Measurements from ENCODE around the gene IFIT2.

Gene IFIT2

GRCh38 chr10:89270153-89270483 lies 31.7 kb upstream of the IFIT2 start:
- H3K4me3 ChIP-seq (ENCODE audit: low read depth, low read length) = no peak overlapping the region
- no peak for TF ChIP-seq CTCF (IDR thresholded peaks at IDR 0.05; ENCODE audit: low read depth, low read length)

GRCh38 chr10:89271532-89271931 lies 30.3 kb upstream of the IFIT2 start:
- H3K4me3 ChIP-seq (ENCODE audit: low read depth, low read length) = no peak overlapping the region
- no peak for TF ChIP-seq CTCF (IDR thresholded peaks at IDR 0.05; ENCODE audit: low read depth, low read length)

- TF ChIP-seq CTCF (IDR thresholded peaks at IDR 0.05; ENCODE audit: low read depth, low read length) = no peak
- H3K4me3 ChIP-seq (ENCODE audit: low read depth, low read length) = no peak overlapping the region
These were observed 28.2 kb upstream of the IFIT2 start for GRCh38 chr10:89273680-89274079.

- H3K4me3 ChIP-seq (ENCODE audit: low read depth, low read length) = no peak overlapping the region
- no peak for TF ChIP-seq CTCF (IDR thresholded peaks at IDR 0.05; ENCODE audit: low read depth, low read length)
These were observed 26.9 kb upstream of the IFIT2 start for GRCh38 chr10:89274928-89275327.

- no peak overlapping the region for H3K4me3 ChIP-seq (ENCODE audit: low read depth, low read length)
- no peak for TF ChIP-seq CTCF (IDR thresholded peaks at IDR 0.05; ENCODE audit: low read depth, low read length)
These were observed 26.5 kb upstream of the IFIT2 start for GRCh38 chr10:89275383-89275782.

- no peak overlapping the region for H3K4me3 ChIP-seq (ENCODE audit: low read depth, low read length)
- no peak for TF ChIP-seq CTCF (IDR thresholded peaks at IDR 0.05; ENCODE audit: low read depth, low read length)
These were observed 23.8 kb upstream of the IFIT2 start for GRCh38 chr10:89278034-89278535.

GRCh38 chr10:89278900-89279392 lies 22.9 kb upstream of the IFIT2 start:
- no peak overlapping the region for H3K4me3 ChIP-seq (ENCODE audit: low read depth, low read length)
- no peak for TF ChIP-seq CTCF (IDR thresholded peaks at IDR 0.05; ENCODE audit: low read depth, low read length)

All from WI38 (cell line).